Colonic mucosa (tissue), 4 donors: ENCODE data around the gene PDZK1IP1. TPM values are rescaled to one million over a fixed set of nuclear protein-coding genes. Genes with fewer than 3 reads are reported as not detected.

ENCODE experiments used
- DNase-seq: peaks from one replicate; pipeline ENCODE4 v3.0.0-alpha.2; 2020
- H3K27ac ChIP-seq: fragments of 200-600 bp; one replicate; pipeline ENCODE4 v1.8.0; 2021
- H3K27me3 ChIP-seq: fragments of 200-600 bp; one replicate; pipeline ENCODE4 v1.8.0; 2021
- H3K36me3 ChIP-seq: fragments of 200-600 bp; one replicate; pipeline ENCODE4 v1.8.0; 2021
- H3K4me1 ChIP-seq: fragments of 200-600 bp; one replicate; pipeline ENCODE4 v1.8.0; 2021; ENCODE audit warnings: mild to moderate bottlenecking
- H3K4me3 ChIP-seq: fragments of 200-600 bp; one replicate; pipeline ENCODE4 v1.8.0; 2021
- H3K9ac ChIP-seq, 2 donors: one replicate each; pipeline ENCODE4 v1.7.0; 2013; ENCODE audit warnings: control low read depth in 2 of 2, low read depth in 2 of 2, low read length in 2 of 2
- H3K9me3 ChIP-seq: fragments of 200-600 bp; one replicate; pipeline ENCODE4 v1.8.0; 2021
- CTCF ChIP-seq: fragments of 200-600 bp; IDR thresholded peaks from one replicate; pipeline ENCODE4 v1.8.0; 2022; ENCODE audit warnings: antibody characterized with exemption, mild to moderate bottlenecking
- intact Hi-C: fragments of 100-400 bp; cut with DNase I; formaldehyde crosslinking; loops from one replicate; pipeline ENCODE4 v1.14.1; 2022
- total RNA-seq, 2 donors: library from RNA; stranded (reverse); fragmentation: NEBNext Ultra II Directional in 1 of 2; extraction: Animal tissue kit (Norgen Biotek cat#: 25700) in 1 of 2; gene quantifications; one replicate each; pipeline ENCODE4 v1.2.1, GENCODE V29; 2021
- donor health status: healthy.
- donor health status: DM: no; HTN: no; CAD: no.
- donor health status: DM: no; HTN: no; CAD: no.

PDZK1IP1 gene
- total RNA-seq, 2 donors from 2014 or later = 40.6 to 85.2 TPM

GRCh38 chr1:47183308-47184089, 6.3 kb downstream of the PDZK1IP1 start:
- no peak for TF ChIP-seq CTCF
- no peak overlapping the region for H3K4me3 ChIP-seq
- no peak overlapping the region for H3K27ac ChIP-seq
- H3K4me1 ChIP-seq = peaks cover under 1% of the 10 kb centered on the region
- no peaks in the 10 kb centered on the region for H3K9me3 ChIP-seq
- intact Hi-C loops = loop anchor here (10.0 kb wide), 1 partner anchor 241 kb away; no protein-coding TSS in a partner anchor
- no peaks in the 10 kb centered on the region for H3K27me3 ChIP-seq
- no peak overlapping the region for H3K9ac ChIP-seq
- no peaks in the 10 kb centered on the region for H3K36me3 ChIP-seq
- no peak for DNase-seq

- Histone ChIP-seq H3K4me1 (no peaks in the 10 kb centered on the region), H3K36me3 (no peaks in the 10 kb centered on the region), H3K27me3 (no peaks in the 10 kb centered on the region), H3K4me3 (no peak overlapping the region), H3K27ac (no peak overlapping the region), H3K9me3 (no peaks in the 10 kb centered on the region), H3K9ac (no peak overlapping the region)
- intact Hi-C loops = loop anchor here (10.0 kb wide), 1 partner anchor 242 kb away; no protein-coding TSS in a partner anchor
- no peak for DNase-seq
- no peak for TF ChIP-seq CTCF
These were observed 7.1 kb downstream of the PDZK1IP1 start for GRCh38 chr1:47182676-47183235.

- H3K4me3 ChIP-seq = no peak overlapping the region
- H3K4me1 ChIP-seq = no peaks in the 10 kb centered on the region
- no peaks in the 10 kb centered on the region for H3K36me3 ChIP-seq
- no peak overlapping the region for H3K9ac ChIP-seq
- H3K9me3 ChIP-seq = no peaks in the 10 kb centered on the region
- TF ChIP-seq CTCF = no peak
- H3K27me3 ChIP-seq = no peaks in the 10 kb centered on the region
- H3K27ac ChIP-seq = no peak overlapping the region
- DNase-seq = no peak
- intact Hi-C loops = loop anchor here (10.0 kb wide), 1 partner anchor 243 kb away; no protein-coding TSS in a partner anchor
These were observed 7.7 kb downstream of the PDZK1IP1 start for GRCh38 chr1:47181955-47182675.

GRCh38 chr1:47181095-47181954, 8.5 kb downstream of the PDZK1IP1 start:
- no peak for DNase-seq
- H3K27me3 ChIP-seq = no peaks in the 10 kb centered on the region
- H3K4me1 ChIP-seq = no peaks in the 10 kb centered on the region
- H3K36me3 ChIP-seq = no peaks in the 10 kb centered on the region
- H3K9ac ChIP-seq = no peak overlapping the region
- no peak for TF ChIP-seq CTCF
- H3K9me3 ChIP-seq = no peaks in the 10 kb centered on the region
- no peak overlapping the region for H3K4me3 ChIP-seq
- H3K27ac ChIP-seq = no peak overlapping the region
- intact Hi-C loops = loop anchor here (10.0 kb wide), 1 partner anchor 243 kb away; no protein-coding TSS in a partner anchor
